CD14-positive monocyte (primary cell): ENCODE results near the gene LMTK2. TPM values are rescaled to one million over a fixed set of nuclear protein-coding genes. Genes with fewer than 3 reads are reported as not detected.

ENCODE experiments used
- DNase-seq, 3 donors: peaks; one replicate each; pipeline ENCODE4 v3.0.0-alpha.2; 2011 to 2022
- H2AFZ ChIP-seq: 2 replicates; pipeline ENCODE4 v1.6.0; 2012; ENCODE audit warnings: mild to moderate bottlenecking, low read depth, low read length, inconsistent platforms; ENCODE audit not compliant: insufficient read depth, poor library complexity, severe bottlenecking
- H3K27ac ChIP-seq, 2 donors: 1 replicate in 1 of 2; 2 replicates in 1 of 2; pipeline ENCODE4 v1.5.1; 2012 to 2013; ENCODE audit warnings: low read length in 2 of 2, control low read depth in 1 of 2, inconsistent platforms in 1 of 2, low read depth in 1 of 2, mild to moderate bottlenecking in 1 of 2
- H3K27me3 ChIP-seq, 2 donors: one replicate each; pipeline versions ENCODE4 v1.6.0 to v1.6.1; 2011 to 2013; ENCODE audit warnings: low read length in 2 of 2; ENCODE audit not compliant: control insufficient read depth in 2 of 2, insufficient read depth in 2 of 2
- H3K36me3 ChIP-seq, 2 donors: replicated peaks in 1 of 2; 1 replicate in 1 of 2; 2 replicates in 1 of 2; pipeline versions ENCODE4 v1.5.1 to v1.6.1; 2012 to 2013; ENCODE audit warnings: low read length in 2 of 2, control low read depth in 1 of 2, inconsistent platforms in 1 of 2, mild to moderate bottlenecking in 1 of 2; ENCODE audit not compliant: insufficient read depth in 2 of 2, control insufficient read depth in 1 of 2
- H3K4me1 ChIP-seq, 2 donors: 1 replicate in 1 of 2; 2 replicates in 1 of 2; pipeline versions ENCODE4 v1.5.1 to v1.6.1; 2012 to 2013; ENCODE audit warnings: low read length in 2 of 2, control low read depth in 1 of 2, inconsistent platforms in 1 of 2, mild to moderate bottlenecking in 1 of 2, moderate library complexity in 1 of 2; ENCODE audit not compliant: insufficient read depth in 2 of 2, control insufficient read depth in 1 of 2
- H3K4me2 ChIP-seq: replicated peaks from 2 replicates; pipeline ENCODE3; 2012; ENCODE audit warnings: low read length, moderate library complexity, mild to moderate bottlenecking; ENCODE audit not compliant: poor library complexity, severe bottlenecking; ENCODE audit errors: extremely low read depth
- H3K4me3 ChIP-seq, 3 experiments: fragments of 200-600 bp in 1 of 3; sonication (generic) in 1 of 3; replicated peaks in 1 of 3; 1 replicate in 2 of 3; 2 replicates in 1 of 3; pipeline ENCODE4 v1.5.1; 2011 to 2013; ENCODE audit warnings: low read length in 3 of 3, mild to moderate bottlenecking in 3 of 3, control low read depth in 2 of 3, low read depth in 2 of 3, inconsistent platforms in 1 of 3, moderate library complexity in 1 of 3
- H3K79me2 ChIP-seq: 2 replicates; pipeline ENCODE4 v1.6.0; 2012; ENCODE audit warnings: mild to moderate bottlenecking, control low read depth, inconsistent platforms, low read length, moderate library complexity; ENCODE audit not compliant: insufficient read depth
- H3K9ac ChIP-seq: 2 replicates; pipeline ENCODE4 v1.6.0; 2017; ENCODE audit warnings: low read length, mild to moderate bottlenecking; ENCODE audit not compliant: insufficient read depth, poor library complexity, severe bottlenecking
- H3K9me3 ChIP-seq, 2 donors: replicated peaks in 1 of 2; 1 replicate in 1 of 2; 2 replicates in 1 of 2; pipeline versions ENCODE4 v1.5.1 to v1.6.1; 2012 to 2013; ENCODE audit warnings: low read length in 2 of 2, control low read depth in 1 of 2; ENCODE audit not compliant: control insufficient read depth in 1 of 2, insufficient read depth in 1 of 2
- H4K20me1 ChIP-seq: 2 replicates; pipeline ENCODE4 v1.6.0; 2012; ENCODE audit warnings: mild to moderate bottlenecking, low read length, control low read depth, moderate library complexity; ENCODE audit not compliant: insufficient read depth
- H3K27ac Mint-ChIP-seq, 7 donors: one replicate each; pipeline ENCODE4 v1.8.0; 2020; ENCODE audit warnings: mild to moderate bottlenecking in 7 of 7, mixed read lengths in 7 of 7, moderate library complexity in 6 of 7, inconsistent platforms in 2 of 7
- H3K27me3 Mint-ChIP-seq, 3 donors: one replicate each; pipeline ENCODE4 v1.8.0; 2021 to 2022; ENCODE audit warnings: low read depth in 3 of 3, mild to moderate bottlenecking in 3 of 3, mixed read lengths in 3 of 3, moderate library complexity in 3 of 3, inconsistent platforms in 1 of 3
- H3K36me3 Mint-ChIP-seq, 2 donors: one replicate each; pipeline ENCODE4 v1.8.0; 2020; ENCODE audit warnings: mixed read lengths in 2 of 2, inconsistent platforms in 1 of 2, mild to moderate bottlenecking in 1 of 2
- H3K4me1 Mint-ChIP-seq: one replicate; pipeline ENCODE4 v1.8.0; 2020; ENCODE audit warnings: mild to moderate bottlenecking, mixed read lengths
- H3K4me3 Mint-ChIP-seq, 2 donors: one replicate each; pipeline ENCODE4 v1.8.0; 2020; ENCODE audit warnings: mild to moderate bottlenecking in 2 of 2, mixed read lengths in 2 of 2, moderate library complexity in 1 of 2
- H3K9me3 Mint-ChIP-seq, 7 donors: one replicate each; pipeline ENCODE4 v1.8.0; 2020 to 2022; ENCODE audit warnings: mixed read lengths in 7 of 7, mild to moderate bottlenecking in 6 of 7, moderate library complexity in 6 of 7, inconsistent platforms in 2 of 7
- CTCF ChIP-seq: fragments of 200-600 bp; IDR thresholded peaks from one replicate; pipeline ENCODE4 v1.8.0; 2022; ENCODE audit warnings: antibody characterized with exemption, mild to moderate bottlenecking
- WGBS: methylation state at CpG from one replicate; pipeline ENCODE4 v1.1.5; 2013; ENCODE audit warnings: missing lambda C conversion rate; ENCODE audit not compliant: insufficient coverage; 5-methylcytosine and 5-hydroxymethylcytosine counted together
- intact Hi-C, 2 donors: fragments of 100-400 bp; cut with micrococcal nuclease; formaldehyde crosslinking; loops; one replicate each; pipeline versions ENCODE4 v1.15.0 to v1.15.1; 2023
- polyA plus RNA-seq, 3 donors: library from polyadenylated mRNA; depleted of rRNA in 1 of 3; unstranded in 2 of 3; stranded (reverse) in 1 of 3; fragments of 300-500 nt in 2 of 3; fragments of >200 nt in 1 of 3; fragmentation: Illumina TruSeq in 2 of 3; gene quantifications; 1 replicate in 2 of 3; 2 replicates in 1 of 3; pipeline ENCODE4 v1.2.3, GENCODE V29; 2012 to 2021

Gene LMTK2
- polyA plus RNA-seq, 3 donors: 1.7 to 9.2 (median 1.8) TPM

- Mint-ChIP-seq H3K4me3 (peak overlapping the region; percentile 39 to 90), H3K27me3 (peaks cover 23 to 47% (median 42%) of the 10 kb centered on the region in 3 donors), H3K4me1 (peaks cover 86% of the 10 kb centered on the region), H3K9me3 (peaks cover 0 to 6% (median 3%) of the 10 kb centered on the region in 7 donors), H3K36me3 (peaks cover 35 to 43% of the 10 kb centered on the region in 2 donors), H3K27ac (peak overlapping the region; percentile 96 to 100 (median 99))
- Histone ChIP-seq H3K27me3 (peaks cover 30 to 42% of the 10 kb centered on the region in 2 donors), H2AFZ (no peak overlapping the region), H3K9me3 (no peaks in the 10 kb centered on the region), H3K4me2 (peak overlapping the region; percentile 81), H3K79me2 (peaks cover 4% of the 10 kb centered on the region), H4K20me1 (peaks cover 90% of the 10 kb centered on the region), H3K4me1 (peaks cover 82 to 87% of the 10 kb centered on the region in 2 donors), H3K36me3 (peaks cover 0 to 2% of the 10 kb centered on the region in 2 donors), H3K4me3 (peak overlapping the region; percentile 11 to 71 (median 13)), H3K9ac (no peak overlapping the region), H3K27ac (peak overlapping the region in 1 of 2 donors; percentile 90)
- peak; percentile 28 to 49 (median 38) for DNase-seq
- TF ChIP-seq CTCF: no peak
- 6% methylated on average over 2 of the region's 4 CpGs for WGBS
- intact Hi-C loops: loop anchor here in 1 of 2 donors (5.0 to 10.0 kb wide), 2 partner anchors 121 to 149 kb away; partner anchors contain the start of genes BRI3 and TECPR1
Measured at GRCh38 chr7:98133621-98134303, 27.1 kb downstream of the LMTK2 start.

- Histone ChIP-seq H3K27me3 (peaks cover 38 to 42% of the 10 kb centered on the region in 2 donors), H3K79me2 (peaks cover 4% of the 10 kb centered on the region), H3K36me3 (peaks cover 0 to 11% of the 10 kb centered on the region in 2 donors), H3K4me3 (peak overlapping the region in 1 of 3 experiments; percentile 71), H3K27ac (no peak overlapping the region), H3K9me3 (no peaks in the 10 kb centered on the region), H4K20me1 (peaks cover 90% of the 10 kb centered on the region), H3K9ac (no peak overlapping the region), H3K4me2 (peak overlapping the region; percentile 81), H2AFZ (no peak overlapping the region), H3K4me1 (peaks cover 82 to 88% of the 10 kb centered on the region in 2 donors)
- intact Hi-C loops: loop anchor here (5.0 to 10.0 kb wide), 3 partner anchors 32 to 148 kb away; partner anchors contain the start of genes BRI3 (in 1 of the 2) and TECPR1 (in 1 of the 2)
- no peak for TF ChIP-seq CTCF
- Mint-ChIP-seq H3K9me3 (peaks cover 0 to 5% (median 2%) of the 10 kb centered on the region in 7 donors), H3K36me3 (peaks cover 39 to 47% of the 10 kb centered on the region in 2 donors), H3K27ac (peak overlapping the region; percentile 32 to 100 (median 98)), H3K27me3 (peaks cover 23 to 47% (median 42%) of the 10 kb centered on the region in 3 donors), H3K4me3 (peak overlapping the region in 1 of 2 donors; percentile 90), H3K4me1 (peaks cover 91% of the 10 kb centered on the region)
- peak; percentile 7 to 41 (median 37) for DNase-seq
- WGBS: 88% methylated on average over 3 of the region's 9 CpGs
Measured at GRCh38 chr7:98134420-98135228, 28.0 kb downstream of the LMTK2 start.
